HEK293 (cell line): ENCODE measurements around the gene GET3.

Experiments used
- CTCF ChIA-PET: fragments of 350-600 bp; formaldehyde crosslinking; extraction: SDS; loops from one replicate; lab custom pipeline; 2021; ENCODE audit warnings: antibody characterized with exemption; lab: Yijun Ruan, JAX
- POLR2A ChIA-PET: fragments of 300-600 bp; formaldehyde crosslinking; extraction: SDS; loops from one replicate; lab custom pipeline; 2020; ENCODE audit warnings: antibody characterized with exemption, inconsistent platforms; lab: Yijun Ruan, JAX
- H3K27ac ChIP-seq: fragments of 200-500 bp; sonication (Bioruptor generic); 2 replicates; pipeline ENCODE4 v1.5.1; 2014; ENCODE audit warnings: low read depth, low read length, control low read depth, inconsistent platforms; ENCODE audit errors: extremely low read depth
- H3K36me3 ChIP-seq, 2 experiments: fragments of 200-500 bp in 1 of 2; sonication (Bioruptor generic) in 1 of 2; 1 replicate in 1 of 2; 2 replicates in 1 of 2; pipeline ENCODE4 v1.5.1; 2014 to 2017; ENCODE audit warnings: inconsistent platforms in 2 of 2, low read length in 2 of 2; ENCODE audit not compliant: control insufficient read depth in 2 of 2, insufficient read depth in 1 of 2
- H3K4me1 ChIP-seq: fragments of 200-500 bp; sonication (Bioruptor generic); 2 replicates; pipeline ENCODE4 v1.5.1; 2014; ENCODE audit warnings: mild to moderate bottlenecking, low read length, inconsistent platforms; ENCODE audit not compliant: control insufficient read depth, insufficient read depth
- H3K4me3 ChIP-seq: 2 replicates; pipeline ENCODE4 v1.5.1; 2011; ENCODE audit warnings: low read depth, mild to moderate bottlenecking, control low read depth, low read length, moderate library complexity
- H3K9me3 ChIP-seq: fragments of 200-500 bp; sonication (Bioruptor generic); 2 replicates; pipeline ENCODE4 v1.5.1; 2014; ENCODE audit warnings: low read depth, low read length, inconsistent platforms; ENCODE audit not compliant: control insufficient read depth, insufficient read depth
- BCL11B ChIP-seq: fragments of 450-650 bp; formaldehyde crosslinking; IDR thresholded peaks from 2 replicates; pipeline ENCODE4 v1.5.1; 2016; ENCODE audit warnings: low read depth, missing biosample characterization, missing genetic modification characterization
- HOXD13 ChIP-seq: sonication (generic); formaldehyde crosslinking; IDR thresholded peaks from 2 replicates; pipeline ENCODE4 v1.8.0; 2022; ENCODE audit warnings: missing genetic modification reagents, borderline replicate concordance
- INSM2 ChIP-seq: fragments of 450-650 bp; formaldehyde crosslinking; IDR thresholded peaks from 2 replicates; pipeline ENCODE4 v1.5.1; 2016; ENCODE audit warnings: missing biosample characterization, missing genetic modification characterization
- MZF1 ChIP-seq: fragments of 450-650 bp; formaldehyde crosslinking; IDR thresholded peaks from 2 replicates; pipeline ENCODE4 v1.5.1; 2017; ENCODE audit warnings: missing biosample characterization, missing genetic modification characterization, borderline replicate concordance
- SP3 ChIP-seq: fragments of 450-650 bp; formaldehyde crosslinking; IDR thresholded peaks from 2 replicates; pipeline ENCODE4 v1.5.1; 2016; ENCODE audit warnings: missing biosample characterization, missing genetic modification characterization
- ZEB2 ChIP-seq: fragments of 450-650 bp; formaldehyde crosslinking; IDR thresholded peaks from 2 replicates; pipeline ENCODE4 v1.5.1; 2016; ENCODE audit warnings: missing biosample characterization, missing genetic modification characterization
- ZNF121 ChIP-seq: fragments of 450-650 bp; formaldehyde crosslinking; IDR thresholded peaks from 2 replicates; pipeline ENCODE4 v1.5.1; 2016; ENCODE audit warnings: missing biosample characterization, missing genetic modification characterization
- ZNF132 ChIP-seq: fragments of 450-650 bp; formaldehyde crosslinking; IDR thresholded peaks from 2 replicates; pipeline ENCODE4 v1.5.1; 2017; ENCODE audit warnings: missing biosample characterization, missing genetic modification characterization, borderline replicate concordance
- ZNF341 ChIP-seq: fragments of 450-650 bp; formaldehyde crosslinking; IDR thresholded peaks from 2 replicates; pipeline ENCODE4; 2016; ENCODE audit warnings: low read depth, missing biosample characterization, missing genetic modification characterization
- ZNF354C ChIP-seq: fragments of 450-650 bp; formaldehyde crosslinking; IDR thresholded peaks from 2 replicates; pipeline ENCODE4 v1.5.1; 2016; ENCODE audit warnings: missing biosample characterization, missing genetic modification characterization, low read depth, borderline replicate concordance
- ZNF433 ChIP-seq: fragments of 450-650 bp; formaldehyde crosslinking; IDR thresholded peaks from 2 replicates; pipeline ENCODE4 v1.5.1; 2016; ENCODE audit warnings: missing biosample characterization, missing genetic modification characterization, low read depth
- ZNF521 ChIP-seq: fragments of 450-650 bp; formaldehyde crosslinking; IDR thresholded peaks from 2 replicates; pipeline ENCODE4 v1.5.1; 2017; ENCODE audit warnings: missing biosample characterization, mild to moderate bottlenecking, missing genetic modification characterization
- ZNF610 ChIP-seq: fragments of 450-650 bp; formaldehyde crosslinking; IDR thresholded peaks from 2 replicates; pipeline ENCODE4 v1.5.1; 2016; ENCODE audit warnings: missing biosample characterization, missing genetic modification characterization, borderline replicate concordance
- ZNF645 ChIP-seq: fragments of 450-650 bp; formaldehyde crosslinking; IDR thresholded peaks from 2 replicates; pipeline ENCODE4; 2016; ENCODE audit warnings: missing biosample characterization, missing genetic modification characterization
- ZNF785 ChIP-seq: fragments of 450-650 bp; formaldehyde crosslinking; IDR thresholded peaks from 2 replicates; pipeline ENCODE4 v1.5.1; 2016; ENCODE audit warnings: missing biosample characterization, missing genetic modification characterization
- ZSCAN23 ChIP-seq: fragments of 450-650 bp; formaldehyde crosslinking; IDR thresholded peaks from 2 replicates; pipeline ENCODE4 v1.5.1; 2016; ENCODE audit warnings: missing biosample characterization, missing genetic modification characterization
- ZSCAN30 ChIP-seq: fragments of 450-650 bp; IDR thresholded peaks from 2 replicates; pipeline ENCODE4 v1.5.1; 2018; ENCODE audit warnings: missing biosample characterization, mild to moderate bottlenecking, missing genetic modification characterization, moderate library complexity
- TF ChIP-seq, protein P1 (sequence below): fragments of 450-650 bp; formaldehyde crosslinking; IDR thresholded peaks from 2 replicates; pipeline ENCODE4 v1.5.1; 2016; ENCODE audit warnings: missing biosample characterization, missing genetic modification characterization
- TF ChIP-seq, protein P2 (sequence below): fragments of 450-650 bp; formaldehyde crosslinking; IDR thresholded peaks from 2 replicates; pipeline ENCODE4 v1.5.1; 2017; ENCODE audit warnings: missing biosample characterization, missing genetic modification characterization
- TF ChIP-seq, protein P3 (sequence below): fragments of 450-650 bp; IDR thresholded peaks from 2 replicates; pipeline ENCODE4 v1.5.1; 2018; ENCODE audit warnings: missing biosample characterization, missing genetic modification characterization

The GET3 gene

GRCh38 chr19:12727745-12728433 is 9.4 kb upstream of the GET3 start:
- Histone ChIP-seq H3K36me3 (peaks cover 24 to 44% of the 10 kb centered on the region in 2 experiments; a peak in 2 of 3 replicates), H3K27ac (no peak overlapping the region), H3K9me3 (no peaks in the 10 kb centered on the region), H3K4me1 (no peaks in the 10 kb centered on the region), H3K4me3 (no peak overlapping the region)
- ChIA-PET POLR2A (interaction anchor here (1.4 kb wide), 1 partner anchor 9 kb away, joined by 6 read pairs; the partner anchor contains the start of gene GET3), CTCF (interaction anchor here (0.6 kb wide), 2 partner anchors 30 to 1345 kb away, joined by 3 to 4 read pairs; no protein-coding TSS in a partner anchor)
- TF ChIP-seq ZSCAN23 (tag by site-specific recombination): no peak
- TF ChIP-seq ZNF121 (tag by site-specific recombination): peak; percentile 62; the same call in 1 of the 2 replicates

DNA sequence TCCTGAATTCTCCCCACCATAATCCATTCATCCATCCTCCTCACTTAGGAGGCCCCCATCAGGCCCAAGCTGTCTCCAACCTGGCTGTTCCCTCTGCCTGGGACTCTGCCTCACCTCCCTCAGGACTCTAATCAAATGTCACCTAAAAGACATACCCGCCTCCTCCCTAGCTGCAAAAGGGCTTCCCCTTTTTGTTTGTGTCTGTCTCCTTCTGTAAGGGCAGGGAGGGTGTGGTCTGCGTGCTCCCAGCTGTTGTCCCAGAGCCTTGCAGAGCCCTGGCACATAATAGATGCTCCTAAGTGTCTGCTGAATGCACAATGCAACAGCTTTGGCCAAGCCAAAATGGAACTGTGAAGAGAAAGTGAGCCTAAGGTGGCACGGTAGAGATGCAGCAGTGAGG is 7.2 kb upstream of the GET3 start:
- no peak overlapping the region for H3K4me3 ChIP-seq
- TF ChIP-seq ZNF341 (tag by site-specific recombination) (peak; percentile 48), ZNF645 (tag by site-specific recombination) (no peak), ZNF521 (tag by site-specific recombination) (no peak)
- H3K9me3 ChIP-seq: no peaks in the 10 kb centered on the region
- ChIA-PET CTCF (no interaction called here), POLR2A (no interaction called here)
- H3K27ac ChIP-seq: no peak overlapping the region
- H3K36me3 ChIP-seq: peaks cover 24 to 44% of the 10 kb centered on the region in 2 experiments; a peak in 2 of 3 replicates
- 0 out of 2 replicates have a peak, but pooled peaks cover 4% of the 10 kb centered on the region for H3K4me1 ChIP-seq

GRCh38 chr19:12731337-12731736 is 6.0 kb upstream of the GET3 start:
- TF ChIP-seq SP3 (tag by site-specific recombination): no peak
- TF ChIP-seq, protein P1, sequence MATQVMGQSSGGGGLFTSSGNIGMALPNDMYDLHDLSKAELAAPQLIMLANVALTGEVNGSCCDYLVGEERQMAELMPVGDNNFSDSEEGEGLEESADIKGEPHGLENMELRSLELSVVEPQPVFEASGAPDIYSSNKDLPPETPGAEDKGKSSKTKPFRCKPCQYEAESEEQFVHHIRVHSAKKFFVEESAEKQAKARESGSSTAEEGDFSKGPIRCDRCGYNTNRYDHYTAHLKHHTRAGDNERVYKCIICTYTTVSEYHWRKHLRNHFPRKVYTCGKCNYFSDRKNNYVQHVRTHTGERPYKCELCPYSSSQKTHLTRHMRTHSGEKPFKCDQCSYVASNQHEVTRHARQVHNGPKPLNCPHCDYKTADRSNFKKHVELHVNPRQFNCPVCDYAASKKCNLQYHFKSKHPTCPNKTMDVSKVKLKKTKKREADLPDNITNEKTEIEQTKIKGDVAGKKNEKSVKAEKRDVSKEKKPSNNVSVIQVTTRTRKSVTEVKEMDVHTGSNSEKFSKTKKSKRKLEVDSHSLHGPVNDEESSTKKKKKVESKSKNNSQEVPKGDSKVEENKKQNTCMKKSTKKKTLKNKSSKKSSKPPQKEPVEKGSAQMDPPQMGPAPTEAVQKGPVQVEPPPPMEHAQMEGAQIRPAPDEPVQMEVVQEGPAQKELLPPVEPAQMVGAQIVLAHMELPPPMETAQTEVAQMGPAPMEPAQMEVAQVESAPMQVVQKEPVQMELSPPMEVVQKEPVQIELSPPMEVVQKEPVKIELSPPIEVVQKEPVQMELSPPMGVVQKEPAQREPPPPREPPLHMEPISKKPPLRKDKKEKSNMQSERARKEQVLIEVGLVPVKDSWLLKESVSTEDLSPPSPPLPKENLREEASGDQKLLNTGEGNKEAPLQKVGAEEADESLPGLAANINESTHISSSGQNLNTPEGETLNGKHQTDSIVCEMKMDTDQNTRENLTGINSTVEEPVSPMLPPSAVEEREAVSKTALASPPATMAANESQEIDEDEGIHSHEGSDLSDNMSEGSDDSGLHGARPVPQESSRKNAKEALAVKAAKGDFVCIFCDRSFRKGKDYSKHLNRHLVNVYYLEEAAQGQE (tag by site-specific recombination): no peak
- no peak for TF ChIP-seq ZNF785 (tag by site-specific recombination)
- TF ChIP-seq HOXD13 (CRISPR knock-in tag): no peak
- TF ChIP-seq, protein P2, sequence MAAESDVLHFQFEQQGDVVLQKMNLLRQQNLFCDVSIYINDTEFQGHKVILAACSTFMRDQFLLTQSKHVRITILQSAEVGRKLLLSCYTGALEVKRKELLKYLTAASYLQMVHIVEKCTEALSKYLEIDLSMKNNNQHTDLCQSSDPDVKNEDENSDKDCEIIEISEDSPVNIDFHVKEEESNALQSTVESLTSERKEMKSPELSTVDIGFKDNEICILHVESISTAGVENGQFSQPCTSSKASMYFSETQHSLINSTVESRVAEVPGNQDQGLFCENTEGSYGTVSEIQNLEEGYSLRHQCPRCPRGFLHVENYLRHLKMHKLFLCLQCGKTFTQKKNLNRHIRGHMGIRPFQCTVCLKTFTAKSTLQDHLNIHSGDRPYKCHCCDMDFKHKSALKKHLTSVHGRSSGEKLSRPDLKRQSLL (tag by site-specific recombination): no peak
- no peak for TF ChIP-seq INSM2
- no peak for TF ChIP-seq ZSCAN30
- no peak for TF ChIP-seq ZNF433
- no peak for TF ChIP-seq ZEB2 (tag by site-specific recombination)
- no peak for TF ChIP-seq ZNF354C (tag by site-specific recombination)
- TF ChIP-seq MZF1 (tag by site-specific recombination): no peak
- no peak for TF ChIP-seq BCL11B
- TF ChIP-seq, protein P3, sequence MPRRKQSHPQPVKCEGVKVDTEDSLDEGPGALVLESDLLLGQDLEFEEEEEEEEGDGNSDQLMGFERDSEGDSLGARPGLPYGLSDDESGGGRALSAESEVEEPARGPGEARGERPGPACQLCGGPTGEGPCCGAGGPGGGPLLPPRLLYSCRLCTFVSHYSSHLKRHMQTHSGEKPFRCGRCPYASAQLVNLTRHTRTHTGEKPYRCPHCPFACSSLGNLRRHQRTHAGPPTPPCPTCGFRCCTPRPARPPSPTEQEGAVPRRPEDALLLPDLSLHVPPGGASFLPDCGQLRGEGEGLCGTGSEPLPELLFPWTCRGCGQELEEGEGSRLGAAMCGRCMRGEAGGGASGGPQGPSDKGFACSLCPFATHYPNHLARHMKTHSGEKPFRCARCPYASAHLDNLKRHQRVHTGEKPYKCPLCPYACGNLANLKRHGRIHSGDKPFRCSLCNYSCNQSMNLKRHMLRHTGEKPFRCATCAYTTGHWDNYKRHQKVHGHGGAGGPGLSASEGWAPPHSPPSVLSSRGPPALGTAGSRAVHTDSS (tag by site-specific recombination): no peak
- no peak for TF ChIP-seq ZNF132 (tag by site-specific recombination)
- TF ChIP-seq ZNF610 (tag by site-specific recombination): no peak
- Histone ChIP-seq H3K9me3 (no peaks in the 10 kb centered on the region), H3K4me1 (0 out of 2 replicates have a peak, but pooled peaks cover 4% of the 10 kb centered on the region), H3K4me3 (no peak overlapping the region), H3K36me3 (peaks cover 24 to 44% of the 10 kb centered on the region in 2 experiments; a peak in 2 of 3 replicates), H3K27ac (no peak overlapping the region)
- POLR2A ChIA-PET: interaction anchor here (0.7 to 1.2 kb wide), 2 partner anchors 9 to 14 kb away, joined by 6 to 9 read pairs; no protein-coding TSS in a partner anchor
- CTCF ChIA-PET: interaction anchor here (0.5 to 1.7 kb wide), 3 partner anchors 35 to 65 kb away, joined by 3 to 6 read pairs (median 3); no protein-coding TSS in a partner anchor
